GM20000 (cell line): ENCODE data around the gene MAGI2.

Source experiments
- DNase-seq: peaks from one replicate; pipeline ENCODE4 v3.0.0; 2012; ENCODE audit warnings: low spot score
- TF ChIP-seq, protein P1 (sequence below): IDR thresholded peaks from 2 replicates; pipeline ENCODE4 v1.5.1; 2012; ENCODE audit warnings: mild to moderate bottlenecking, control low read depth; ENCODE audit errors: extremely low read depth, missing control alignments

The MAGI2 gene

DNA sequence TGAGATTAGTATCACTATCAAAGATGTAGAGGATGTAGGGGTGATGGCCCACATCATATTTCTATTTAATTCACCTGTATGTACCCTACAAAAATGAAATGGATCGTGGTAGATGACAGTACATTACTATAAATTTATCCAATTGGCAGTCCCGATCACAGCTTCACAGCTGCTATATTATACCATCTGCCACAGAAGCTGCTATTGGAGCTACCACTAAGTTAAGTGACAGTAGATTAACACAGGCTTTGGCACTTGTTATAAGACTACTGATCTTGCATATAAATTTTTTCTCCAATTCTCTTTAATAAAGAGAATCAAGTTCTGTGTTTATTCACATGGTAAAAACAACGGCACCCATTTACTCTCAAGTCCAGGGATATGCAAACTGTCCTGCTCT lies 24.9 kb upstream of the MAGI2 start:
- DNase-seq, result no peak
- TF ChIP-seq, protein P1, sequence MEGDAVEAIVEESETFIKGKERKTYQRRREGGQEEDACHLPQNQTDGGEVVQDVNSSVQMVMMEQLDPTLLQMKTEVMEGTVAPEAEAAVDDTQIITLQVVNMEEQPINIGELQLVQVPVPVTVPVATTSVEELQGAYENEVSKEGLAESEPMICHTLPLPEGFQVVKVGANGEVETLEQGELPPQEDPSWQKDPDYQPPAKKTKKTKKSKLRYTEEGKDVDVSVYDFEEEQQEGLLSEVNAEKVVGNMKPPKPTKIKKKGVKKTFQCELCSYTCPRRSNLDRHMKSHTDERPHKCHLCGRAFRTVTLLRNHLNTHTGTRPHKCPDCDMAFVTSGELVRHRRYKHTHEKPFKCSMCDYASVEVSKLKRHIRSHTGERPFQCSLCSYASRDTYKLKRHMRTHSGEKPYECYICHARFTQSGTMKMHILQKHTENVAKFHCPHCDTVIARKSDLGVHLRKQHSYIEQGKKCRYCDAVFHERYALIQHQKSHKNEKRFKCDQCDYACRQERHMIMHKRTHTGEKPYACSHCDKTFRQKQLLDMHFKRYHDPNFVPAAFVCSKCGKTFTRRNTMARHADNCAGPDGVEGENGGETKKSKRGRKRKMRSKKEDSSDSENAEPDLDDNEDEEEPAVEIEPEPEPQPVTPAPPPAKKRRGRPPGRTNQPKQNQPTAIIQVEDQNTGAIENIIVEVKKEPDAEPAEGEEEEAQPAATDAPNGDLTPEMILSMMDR, result no peak

DNA sequence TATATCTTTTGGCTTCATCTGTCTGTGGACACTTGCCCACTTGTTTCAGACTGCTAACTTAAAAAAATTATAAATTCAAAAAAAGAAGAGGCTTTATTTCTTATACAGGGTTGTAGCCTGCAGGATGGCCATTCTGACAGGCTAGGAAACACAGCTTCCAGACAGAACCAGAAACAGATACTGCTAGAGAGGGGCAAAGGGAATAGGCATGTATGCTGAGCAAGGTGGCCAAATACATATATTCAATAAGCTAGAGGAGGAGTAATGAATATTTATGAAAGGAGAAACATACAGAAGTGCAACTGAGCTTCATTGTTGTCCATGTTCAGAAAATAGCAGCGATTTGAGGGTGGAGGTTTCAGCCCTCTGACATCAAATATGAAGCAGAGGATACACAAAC lies 22.0 kb upstream of the MAGI2 start:
- TF ChIP-seq, protein P1, result no peak
- DNase-seq, result no peak

DNA sequence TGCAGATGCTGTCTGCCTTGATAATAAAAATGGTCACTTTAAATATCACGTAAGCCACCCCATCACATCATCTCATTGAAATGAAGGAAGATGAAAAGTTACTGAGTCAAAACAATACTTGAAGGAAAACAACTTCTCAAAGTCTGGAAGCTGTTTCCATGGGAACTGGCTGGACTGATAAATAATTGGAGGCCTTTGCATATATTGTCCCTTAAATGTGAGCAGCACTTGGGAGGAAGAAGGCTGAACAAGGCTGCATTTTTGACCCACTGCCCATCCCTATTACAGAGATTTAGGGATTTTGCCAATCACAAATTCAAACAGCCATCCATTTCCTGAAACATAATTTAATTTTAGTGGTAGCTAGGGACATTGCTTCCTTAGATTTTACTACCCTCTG lies 18.2 kb upstream of the MAGI2 start:
- DNase-seq, result no peak
- TF ChIP-seq, protein P1, result no peak

DNA sequence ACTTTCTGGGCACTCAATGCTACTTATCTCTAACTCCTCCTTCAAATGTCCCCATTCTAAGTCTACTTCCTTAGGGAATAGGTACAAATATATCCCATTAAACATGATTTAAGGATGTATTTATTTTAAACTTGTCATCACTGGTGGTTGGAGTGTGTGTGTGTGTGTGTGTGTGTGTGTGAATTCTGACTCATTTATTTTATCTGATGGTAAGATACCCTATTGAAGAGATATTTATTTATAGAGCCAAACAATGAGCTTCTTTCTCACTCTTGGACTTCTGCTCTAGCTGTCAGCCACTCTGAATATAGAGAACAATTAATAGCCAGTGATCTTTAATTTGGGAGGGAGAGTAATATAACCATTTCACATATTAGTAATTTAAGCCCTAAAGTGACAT lies 17.8 kb upstream of the MAGI2 start:
- TF ChIP-seq, protein P1, result no peak
- DNase-seq, result no peak

DNA sequence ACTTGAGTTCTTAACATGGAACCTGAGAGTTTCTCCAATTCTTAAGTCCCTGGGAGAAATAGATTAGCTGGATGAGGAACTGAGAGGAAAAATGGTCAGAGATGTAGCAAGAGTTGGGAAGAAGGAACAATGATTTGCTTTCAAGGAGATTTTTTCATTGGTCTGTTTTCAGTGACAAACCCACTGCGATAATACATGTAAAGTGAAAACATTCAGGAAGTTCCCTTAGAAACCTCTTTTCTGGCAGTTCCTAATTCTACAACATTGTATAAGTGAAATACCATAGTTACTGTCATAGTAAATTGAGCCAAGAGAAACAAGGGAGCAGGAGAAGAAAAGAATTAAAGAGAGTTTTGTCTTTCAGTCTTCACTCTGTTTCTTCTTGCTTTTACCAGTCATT lies 12.1 kb upstream of the MAGI2 start:
- DNase-seq, result no peak
- TF ChIP-seq, protein P1, result no peak

DNA sequence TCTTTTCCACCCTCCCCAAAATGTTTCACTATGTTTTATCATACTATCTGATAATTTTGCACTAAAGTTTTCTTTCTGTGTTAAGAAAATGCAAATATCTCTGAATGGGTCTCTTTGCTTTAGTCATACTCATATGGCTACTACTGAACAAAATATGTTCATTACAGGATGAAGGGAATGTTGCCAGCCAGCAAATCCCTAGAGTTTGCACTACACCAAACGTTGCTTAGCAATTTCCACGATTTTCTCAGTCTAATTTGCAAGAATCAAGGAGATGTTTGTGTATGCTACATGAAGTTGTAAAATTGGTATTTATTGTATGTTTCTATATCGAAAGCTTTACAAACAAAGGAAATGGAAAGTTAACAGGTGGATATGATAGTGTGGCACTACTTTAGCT lies 10.6 kb upstream of the MAGI2 start:
- DNase-seq, result no peak
- TF ChIP-seq, protein P1, result no peak

DNA sequence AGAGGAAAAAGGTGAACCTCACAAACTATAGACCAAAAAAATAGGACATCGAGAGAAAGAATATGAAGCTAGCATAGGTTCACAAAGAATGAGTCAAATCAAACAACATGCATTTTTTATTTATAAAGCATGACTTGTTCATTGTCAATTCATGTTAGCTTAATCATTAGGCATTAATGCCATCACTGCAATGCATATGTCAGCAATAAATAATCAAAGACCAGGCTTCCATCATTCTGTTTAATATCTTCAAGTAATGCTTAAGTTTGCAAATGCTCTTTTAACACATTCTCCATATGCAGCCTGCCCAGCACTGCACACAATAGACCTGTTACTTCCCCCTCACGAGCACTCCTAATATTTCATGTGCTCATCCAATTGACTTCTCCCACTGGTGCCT lies 8.9 kb upstream of the MAGI2 start:
- TF ChIP-seq, protein P1, result no peak
- DNase-seq, result no peak
